Measurements from ENCODE around the gene PROC. TPM values are rescaled to one million over a fixed set of nuclear protein-coding genes. Genes with fewer than 3 reads are reported as not detected.

The PROC gene
- total and polyA plus RNA-seq, 12 donors: 0.10 to 0.16 TPM; not detected in 10

DNA sequence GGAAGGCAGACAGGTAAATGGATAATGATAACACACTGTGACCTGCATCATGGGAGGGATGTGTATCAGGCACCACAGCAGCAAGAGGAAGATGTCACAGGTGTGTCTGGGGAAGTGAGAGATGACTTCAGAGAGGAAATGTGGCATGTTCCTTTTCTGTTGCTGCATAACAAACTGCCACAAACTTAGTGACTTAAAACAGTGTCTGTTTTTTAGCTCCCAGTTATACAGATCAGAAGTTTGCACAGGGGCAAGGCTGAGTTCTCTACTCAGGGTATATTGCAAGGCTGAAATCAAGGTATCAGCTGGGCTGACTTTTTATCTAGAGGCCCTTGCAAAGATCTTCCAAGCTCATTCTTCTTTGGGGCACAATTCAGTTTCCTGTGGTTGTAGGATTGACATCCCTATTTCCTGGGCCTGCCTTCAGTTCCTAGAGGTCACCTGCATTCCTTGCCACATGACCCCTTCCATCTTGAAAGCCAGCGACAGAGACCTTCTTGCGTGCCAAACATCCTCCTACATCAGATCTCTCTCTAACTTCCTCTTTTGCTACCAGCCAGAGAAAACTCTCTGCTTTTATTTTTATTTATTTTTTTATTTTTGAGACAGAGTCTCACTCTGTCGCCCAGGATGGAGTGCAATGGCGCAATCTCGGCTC lies 28.3 kb upstream of the PROC start:
- TF ChIP-seq, protein P1, sequence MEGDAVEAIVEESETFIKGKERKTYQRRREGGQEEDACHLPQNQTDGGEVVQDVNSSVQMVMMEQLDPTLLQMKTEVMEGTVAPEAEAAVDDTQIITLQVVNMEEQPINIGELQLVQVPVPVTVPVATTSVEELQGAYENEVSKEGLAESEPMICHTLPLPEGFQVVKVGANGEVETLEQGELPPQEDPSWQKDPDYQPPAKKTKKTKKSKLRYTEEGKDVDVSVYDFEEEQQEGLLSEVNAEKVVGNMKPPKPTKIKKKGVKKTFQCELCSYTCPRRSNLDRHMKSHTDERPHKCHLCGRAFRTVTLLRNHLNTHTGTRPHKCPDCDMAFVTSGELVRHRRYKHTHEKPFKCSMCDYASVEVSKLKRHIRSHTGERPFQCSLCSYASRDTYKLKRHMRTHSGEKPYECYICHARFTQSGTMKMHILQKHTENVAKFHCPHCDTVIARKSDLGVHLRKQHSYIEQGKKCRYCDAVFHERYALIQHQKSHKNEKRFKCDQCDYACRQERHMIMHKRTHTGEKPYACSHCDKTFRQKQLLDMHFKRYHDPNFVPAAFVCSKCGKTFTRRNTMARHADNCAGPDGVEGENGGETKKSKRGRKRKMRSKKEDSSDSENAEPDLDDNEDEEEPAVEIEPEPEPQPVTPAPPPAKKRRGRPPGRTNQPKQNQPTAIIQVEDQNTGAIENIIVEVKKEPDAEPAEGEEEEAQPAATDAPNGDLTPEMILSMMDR (IDR thresholded peaks at IDR 0.05): no peak
- TF ChIP-seq POLR2A (IDR thresholded peaks at IDR 0.05): no peak
- H3K9me3 ChIP-seq (replicated peaks in 1 of 3): no peaks in the 10 kb centered on the region
- WGBS, 4 donors: 67 to 85% (median 79%) methylated on average over 5 of the region's 5 CpGs
- peaks cover 6 to 20% of the 10 kb centered on the region in 2 donors for H3K4me1 ChIP-seq (replicated peaks in 1 of 2)
- intact Hi-C loops (cut with DNase I): no loop called here
- H3K27me3 ChIP-seq: no peaks in the 10 kb centered on the region
- H3K36me3 ChIP-seq (replicated peaks in 1 of 2): no peaks in the 10 kb centered on the region
- H3K4me3 ChIP-seq: no peak overlapping the region
- no peak for DNase-seq
- H3K27ac ChIP-seq: no peak overlapping the region

DNA sequence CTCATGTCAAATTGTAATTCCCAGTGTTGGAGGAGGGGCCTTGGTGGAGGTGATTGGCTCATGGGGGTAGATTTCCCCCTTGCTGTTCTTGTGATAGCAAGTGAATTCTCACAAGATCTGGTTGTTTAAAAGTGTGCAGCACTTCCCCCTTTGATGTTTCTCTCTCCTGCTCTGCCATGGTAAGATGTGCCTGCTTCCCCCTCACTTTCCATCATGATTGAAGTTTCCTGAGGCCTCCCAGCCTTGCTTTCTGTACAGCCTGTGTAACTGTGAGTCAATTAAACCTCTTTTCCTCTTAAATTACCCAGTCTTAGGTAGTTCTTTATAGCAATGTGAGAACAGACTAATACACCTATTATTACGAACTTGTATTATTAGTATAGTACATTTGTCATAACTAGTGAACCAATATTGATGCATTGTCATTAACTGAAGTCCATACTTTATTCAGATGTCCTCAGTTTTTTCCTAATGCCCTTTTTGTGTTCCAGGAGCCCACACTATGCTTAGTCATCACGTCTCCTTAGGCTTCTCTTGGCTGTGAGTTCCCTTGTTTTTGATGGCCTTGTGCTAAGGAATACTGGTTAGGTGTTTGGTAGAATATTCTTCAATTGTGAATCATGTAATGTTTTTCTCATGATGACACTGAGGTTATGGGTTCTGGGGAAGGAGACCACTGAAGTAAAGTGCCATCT lies 25.9 kb upstream of the PROC start:
- H3K27ac ChIP-seq: no peak overlapping the region
- no peak for TF ChIP-seq POLR2A (IDR thresholded peaks at IDR 0.05)
- TF ChIP-seq, protein P1 (IDR thresholded peaks at IDR 0.05): no peak
- H3K27me3 ChIP-seq: no peaks in the 10 kb centered on the region
- no peaks in the 10 kb centered on the region for H3K9me3 ChIP-seq (replicated peaks in 1 of 3)
- H3K4me3 ChIP-seq: no peak overlapping the region
- DNase-seq: no peak
- 80 to 95% (median 89%) methylated on average over 2 of the region's 2 CpGs for WGBS, 4 donors
- no peaks in the 10 kb centered on the region for H3K36me3 ChIP-seq (replicated peaks in 1 of 2)
- intact Hi-C loops (cut with DNase I): loop anchor here in 1 of 2 donors (2.0 kb wide), 1 partner anchor 31 kb away; no protein-coding TSS in a partner anchor
- peaks cover 0 to 6% of the 10 kb centered on the region in 2 donors for H3K4me1 ChIP-seq (replicated peaks in 1 of 2)

DNA sequence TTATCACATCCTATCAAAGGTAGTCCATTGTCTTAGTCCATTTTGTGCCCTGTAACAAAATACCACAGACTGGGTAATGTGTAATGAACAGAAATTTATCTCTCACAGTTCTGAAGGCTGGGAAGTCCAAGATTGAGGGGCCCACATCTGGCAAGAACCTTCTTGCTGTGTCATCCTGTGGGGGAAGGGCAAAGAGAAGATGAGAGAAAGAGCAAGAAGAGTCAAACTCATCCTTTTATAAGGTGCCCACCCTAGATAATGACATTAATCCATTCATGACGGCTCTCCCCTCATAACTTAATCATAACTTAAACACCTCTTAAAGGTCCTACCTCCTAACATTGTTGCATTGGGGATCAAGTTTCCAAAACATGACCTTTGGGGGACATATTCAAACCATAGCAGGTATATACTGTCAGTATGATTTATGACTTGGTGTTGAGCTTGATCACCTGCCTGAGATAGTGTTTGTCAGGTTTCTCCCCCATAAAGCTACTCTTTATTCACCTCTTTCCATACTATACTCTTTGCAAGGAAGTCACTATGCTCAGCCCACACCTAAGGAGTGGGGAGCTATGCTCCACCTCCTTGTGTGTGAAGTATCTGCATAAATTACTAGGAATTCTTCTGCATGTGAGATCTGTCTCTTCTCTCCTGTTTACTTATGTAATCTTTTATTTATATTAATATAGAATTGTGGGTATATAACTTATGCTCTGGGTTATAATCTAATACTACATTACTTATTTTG lies 25.2 kb upstream of the PROC start:
- 84 to 100% (median 94%) methylated on average over 1 of the region's 1 CpG for WGBS, 4 donors

More for the DNA sequence above, 25.2 kb upstream of the PROC start:
- intact Hi-C loops (cut with DNase I): loop anchor here in 1 of 2 donors (2.0 kb wide), 1 partner anchor 30 kb away; no protein-coding TSS in a partner anchor
- Histone ChIP-seq H3K27ac (no peak overlapping the region), H3K27me3 (no peaks in the 10 kb centered on the region), H3K9me3 (replicated peaks in 1 of 3) (no peaks in the 10 kb centered on the region), H3K36me3 (replicated peaks in 1 of 2) (no peaks in the 10 kb centered on the region), H3K4me3 (no peak overlapping the region), H3K4me1 (replicated peaks in 1 of 2) (peaks cover 7 to 10% of the 10 kb centered on the region in 2 donors)
- TF ChIP-seq POLR2A (IDR thresholded peaks at IDR 0.05): no peak
- TF ChIP-seq, protein P1 (IDR thresholded peaks at IDR 0.05): no peak
- DNase-seq: no peak

Measured in adrenal gland (tissue), 12 donors.